Fibroblast of mammary gland (primary cell): ENCODE data around the gene GPR12.

Experiments used
- DNase-seq: peaks from one replicate; pipeline ENCODE4 v3.0.0-alpha.2; 2010; ENCODE audit warnings: low read depth
- H3K4me3 ChIP-seq: 2 replicates; pipeline ENCODE4 v1.5.1; 2011; ENCODE audit warnings: low read depth, mild to moderate bottlenecking, low read length, moderate library complexity; ENCODE audit not compliant: control insufficient read depth
- CTCF ChIP-seq: conservative IDR thresholded peaks from 2 replicates; pipeline ENCODE4 v1.5.1; 2011; ENCODE audit warnings: low read depth, low read length, inconsistent platforms; ENCODE audit not compliant: control insufficient read depth, insufficient read depth

Gene GPR12

GRCh38 chr13:26707122-26708006, 53.2 kb downstream of the GPR12 start:
- peak; percentile 67 for TF ChIP-seq CTCF
- peak; percentile 57 for DNase-seq
- no peak overlapping the region for H3K4me3 ChIP-seq

- no peak for DNase-seq
- no peak for TF ChIP-seq CTCF
- no peak overlapping the region for H3K4me3 ChIP-seq
These were observed 54.2 kb downstream of the GPR12 start for GRCh38 chr13:26706381-26706780.

DNA sequence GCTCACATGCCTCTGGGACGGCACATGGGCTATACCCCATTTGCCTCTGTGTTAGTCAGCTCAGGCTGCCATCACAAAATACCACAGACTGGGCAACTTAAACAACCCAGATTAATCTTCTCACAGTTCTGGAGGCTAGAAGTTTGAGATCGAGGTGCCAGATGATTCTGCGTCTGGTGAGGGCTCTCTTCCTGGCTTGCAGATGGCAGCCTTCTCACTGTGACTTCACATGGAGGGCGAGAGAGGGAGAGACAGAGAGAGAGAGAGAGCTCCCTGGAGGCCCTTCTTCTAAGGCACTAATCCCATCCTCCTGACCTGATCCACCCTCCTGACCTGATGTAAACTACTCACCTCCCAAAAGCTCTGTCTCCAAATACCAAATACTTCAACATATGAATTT, 55.0 kb downstream of the GPR12 start:
- TF ChIP-seq CTCF: no peak
- DNase-seq: no peak
- H3K4me3 ChIP-seq: no peak overlapping the region
